IMR-90 (cell line): ENCODE results near the gene PHLDB1. TPM values are rescaled to one million over a fixed set of nuclear protein-coding genes. Genes with fewer than 3 reads are reported as not detected.

Experiments used
- ATAC-seq: fragments of 200-7000 bp; cut with Tn5 transposase; 2 replicates; pipeline ENCODE4 v1.9.1; 2020; ENCODE audit warnings: low read depth, mild to moderate bottlenecking, moderate library complexity
- BruUV-seq: library from RNA; stranded (reverse); fragments of 400-500 nt; replicated peaks from 2 replicates; lab custom pipeline; 2021; lab: Mats Ljungman, UMichigan
- CTCF ChIA-PET: fragments of 300-600 bp; formaldehyde crosslinking; extraction: SDS; loops from one replicate; lab custom pipeline; 2021; ENCODE audit warnings: antibody characterized with exemption; lab: Yijun Ruan, JAX
- POLR2A ChIA-PET: fragments of 300-600 bp; sonication (Branson Sonifier 250); formaldehyde crosslinking; loops from one replicate; lab custom pipeline; 2022; ENCODE audit warnings: antibody characterized with exemption; ENCODE audit not compliant: unreplicated experiment; lab: Charles Lee
- DNase-seq: peaks from one replicate; pipeline ENCODE4 v3.0.0; 2013
- H2AFZ ChIP-seq: replicated peaks from 2 replicates; pipeline ENCODE3; 2013; ENCODE audit warnings: low read length, mild to moderate bottlenecking; ENCODE audit not compliant: poor library complexity
- H2AK5ac ChIP-seq: 2 replicates; pipeline ENCODE4 v1.6.1; 2013; ENCODE audit warnings: low read depth, low read length, inconsistent platforms
- H2AK9ac ChIP-seq: replicated peaks from 2 replicates; pipeline ENCODE3; 2013; ENCODE audit warnings: mild to moderate bottlenecking, low read depth, low read length, moderate library complexity; ENCODE audit not compliant: poor library complexity
- H2BK120ac ChIP-seq: 2 replicates; pipeline ENCODE4 v1.6.1; 2013; ENCODE audit warnings: low read depth, low read length, inconsistent platforms
- H2BK15ac ChIP-seq: 3 replicates; pipeline ENCODE4 v1.6.1; 2013; ENCODE audit warnings: low read depth, low read length, inconsistent platforms
- H2BK20ac ChIP-seq: 2 replicates; pipeline ENCODE4 v1.6.1; 2013; ENCODE audit warnings: low read depth, mild to moderate bottlenecking, inconsistent platforms, low read length, moderate library complexity
- H2BK5ac ChIP-seq: 2 replicates; pipeline ENCODE4 v1.6.1; 2013; ENCODE audit warnings: mild to moderate bottlenecking, low read depth, low read length, inconsistent platforms; ENCODE audit not compliant: poor library complexity, severe bottlenecking
- H3K14ac ChIP-seq: replicated peaks from 2 replicates; pipeline ENCODE4 v1.6.1; 2013; ENCODE audit warnings: low read depth, low read length, inconsistent platforms
- H3K18ac ChIP-seq: 2 replicates; pipeline ENCODE4 v1.6.1; 2013; ENCODE audit warnings: low read depth, low read length, control low read depth
- H3K23ac ChIP-seq: 2 replicates; pipeline ENCODE4 v1.6.1; 2013; ENCODE audit warnings: low read depth, low read length, inconsistent platforms
- H3K27ac ChIP-seq: 2 replicates; pipeline ENCODE4 v1.5.1; 2013; ENCODE audit warnings: mild to moderate bottlenecking, control low read depth, low read length; ENCODE audit not compliant: insufficient read depth
- H3K27me3 ChIP-seq: 2 replicates; pipeline ENCODE4 v1.6.1; 2013; ENCODE audit warnings: low read length; ENCODE audit not compliant: control insufficient read depth, insufficient read depth
- H3K36me3 ChIP-seq: 2 replicates; pipeline ENCODE4 v1.6.1; 2013; ENCODE audit warnings: low read length, mixed read lengths; ENCODE audit not compliant: control insufficient read depth, insufficient read depth
- H3K4ac ChIP-seq: 2 replicates; pipeline ENCODE4 v1.6.1; 2013; ENCODE audit warnings: low read depth, low read length, inconsistent platforms
- H3K4me1 ChIP-seq: 2 replicates; pipeline ENCODE4 v1.6.1; 2013; ENCODE audit warnings: low read length, mixed read lengths; ENCODE audit not compliant: control insufficient read depth, insufficient read depth
- H3K4me2 ChIP-seq: 2 replicates; pipeline ENCODE4 v1.6.1; 2013; ENCODE audit warnings: low read depth, mild to moderate bottlenecking, control low read depth, low read length, moderate library complexity
- H3K4me3 ChIP-seq: 2 replicates; pipeline ENCODE4 v1.5.1; 2013; ENCODE audit warnings: low read depth, mild to moderate bottlenecking, control low read depth, low read length, moderate library complexity; ENCODE audit not compliant: insufficient read depth
- H3K56ac ChIP-seq: 2 replicates; pipeline ENCODE4 v1.6.1; 2013; ENCODE audit warnings: low read length, inconsistent platforms; ENCODE audit not compliant: insufficient read depth; ENCODE audit errors: extremely low read depth
- H3K79me1 ChIP-seq, 2 experiments: 2 replicates each; pipeline ENCODE4 v1.6.1; 2013; ENCODE audit warnings: low read length in 2 of 2, inconsistent platforms in 1 of 2, low read depth in 1 of 2
- H3K9ac ChIP-seq: 2 replicates; pipeline ENCODE4 v1.6.1; 2013; ENCODE audit warnings: low read depth, low read length, control low read depth
- H3K9me1 ChIP-seq: 2 replicates; pipeline ENCODE4 v1.6.1; 2013; ENCODE audit warnings: low read length, inconsistent platforms; ENCODE audit not compliant: insufficient read depth
- H3K9me3 ChIP-seq: 2 replicates; pipeline ENCODE4 v1.6.1; 2013; ENCODE audit warnings: low read length; ENCODE audit not compliant: control insufficient read depth, insufficient read depth
- H4K20me1 ChIP-seq: 2 replicates; pipeline ENCODE4 v1.6.1; 2013; ENCODE audit warnings: low read length, inconsistent platforms; ENCODE audit not compliant: insufficient read depth
- H4K5ac ChIP-seq: 2 replicates; pipeline ENCODE4 v1.6.1; 2013; ENCODE audit warnings: mild to moderate bottlenecking, low read depth, low read length, control low read depth
- H4K8ac ChIP-seq, 2 experiments: 2 replicates each; pipeline ENCODE4 v1.6.1; 2013; ENCODE audit warnings: low read depth in 2 of 2, low read length in 2 of 2, control low read depth in 1 of 2, inconsistent platforms in 1 of 2
- H4K91ac ChIP-seq: 2 replicates; pipeline ENCODE4 v1.6.1; 2013; ENCODE audit warnings: low read depth, low read length, inconsistent platforms; ENCODE audit not compliant: insufficient read depth
- BHLHE40 ChIP-seq: fragments of 150-350 bp; IDR thresholded peaks from 2 replicates; pipeline ENCODE4 v1.6.1; 2016; ENCODE audit warnings: mild to moderate bottlenecking, low read depth, low read length
- CEBPB ChIP-seq: IDR thresholded peaks from 2 replicates; pipeline ENCODE4 v1.6.1; 2012; ENCODE audit warnings: low read depth, low read length, improper control_type of control experiment
- CHD1 ChIP-seq: IDR thresholded peaks from 2 replicates; pipeline ENCODE4 v1.6.1; 2012; ENCODE audit warnings: low read depth, low read length, improper control_type of control experiment
- FOS ChIP-seq: fragments of 150-350 bp; IDR thresholded peaks from 2 replicates; pipeline ENCODE4 v1.6.1; 2016; ENCODE audit warnings: low read depth, low read length
- MXI1 ChIP-seq: IDR thresholded peaks from 2 replicates; pipeline ENCODE4 v1.6.1; 2012; ENCODE audit warnings: low read depth, mild to moderate bottlenecking, low read length, moderate library complexity, borderline replicate concordance
- NFE2L2 ChIP-seq: fragments of 150-350 bp; IDR thresholded peaks from 2 replicates; pipeline ENCODE4 v1.6.1; 2016; ENCODE audit warnings: low read depth, mild to moderate bottlenecking, low read length
- POLR2A ChIP-seq: IDR thresholded peaks from 2 replicates; pipeline ENCODE4 v1.6.1; 2012; ENCODE audit warnings: mild to moderate bottlenecking, low read depth, low read length
- RAD21 ChIP-seq: IDR thresholded peaks from 2 replicates; pipeline ENCODE4 v1.6.1; 2012; ENCODE audit warnings: low read length, improper control_type of control experiment
- RCOR1 ChIP-seq: IDR thresholded peaks from 2 replicates; pipeline ENCODE4 v1.6.1; 2012; ENCODE audit warnings: mild to moderate bottlenecking, low read length, improper control_type of control experiment; ENCODE audit not compliant: insufficient replicate concordance
- RFX5 ChIP-seq: IDR thresholded peaks from 2 replicates; pipeline ENCODE4 v1.8.0; 2012; ENCODE audit warnings: low read depth, mild to moderate bottlenecking, low read length, moderate library complexity
- SMC3 ChIP-seq: fragments of 150-350 bp; IDR thresholded peaks from 2 replicates; pipeline ENCODE4 v1.6.1; 2016; ENCODE audit warnings: low read depth, mild to moderate bottlenecking, antibody characterized with exemption, low read length, moderate library complexity
- USF2 ChIP-seq: fragments of 150-350 bp; IDR thresholded peaks from 2 replicates; pipeline ENCODE4 v1.6.1; 2017; ENCODE audit warnings: mild to moderate bottlenecking, antibody characterized with exemption, low read length, low read depth
- WGBS, 2 experiments: methylation state at CpG; one replicate each; pipeline versions ENCODE4 v1.1.5 to v1.1.7; 2013; ENCODE audit warnings: missing lambda C conversion rate in 2 of 2; ENCODE audit not compliant: insufficient read length in 1 of 2; ENCODE audit errors: extremely low coverage in 2 of 2; 5-methylcytosine and 5-hydroxymethylcytosine counted together
- dilution Hi-C: fragments of 300-500 bp; cut with HindIII; formaldehyde crosslinking; loops from one replicate; pipeline ENCODE4 v1.14.3; 2018; ENCODE audit warnings: low sequenced_read_pairs; ENCODE audit not compliant: unreplicated experiment
- in situ Hi-C: fragments of 300-500 bp; cut with MboI; formaldehyde crosslinking; loops from 3 replicates; pipeline ENCODE4 v1.14.3; 2019; ENCODE audit warnings: low sequenced_read_pairs, inconsistent platforms, mixed read lengths
- intact Hi-C: fragments of 100-400 bp; cut with micrococcal nuclease; formaldehyde crosslinking; loops from 2 replicates; pipeline ENCODE4 v1.10.0; 2022
- polyA plus RNA-seq, 3 experiments: library from polyadenylated mRNA; depleted of rRNA; stranded (reverse); fragments of >200 nt; gene quantifications; 2 replicates each; pipeline ENCODE4 v1.2.3, GENCODE V29; 2012; ENCODE audit warnings: low replicate concordance in 1 of 3
- total RNA-seq: library from RNA; depleted of rRNA; stranded (reverse); fragments of >200 nt; gene quantifications from 2 replicates; pipeline ENCODE4 v1.2.3, GENCODE V29; 2012

PHLDB1 gene
- total and polyA plus RNA-seq, 2 of the 4 experiments (the other 2 are of a cell fraction), result 40.0 to 90.4 TPM

- TF ChIP-seq CEBPB (no peak), SMC3 (no peak), FOS (no peak), RFX5 (no peak), POLR2A (no peak), CHD1 (no peak), NFE2L2 (no peak), MXI1 (no peak), USF2 (no peak), RAD21 (no peak), BHLHE40 (no peak), RCOR1 (no peak)
- BruUV-seq, result no TSS peak
- H2BK5ac ChIP-seq, result no peak overlapping the region
- ATAC-seq (no peak), DNase-seq (no peak)
- no peak overlapping the region for H4K5ac ChIP-seq
- peaks cover 71% of the 10 kb centered on the region for H4K20me1 ChIP-seq
- H2AK9ac ChIP-seq, result peak overlapping the region; percentile 10
- no peak overlapping the region for H3K4ac ChIP-seq
- H2BK15ac ChIP-seq, result no peak overlapping the region
- H4K91ac ChIP-seq, result no peak overlapping the region
- no peak overlapping the region for H4K8ac ChIP-seq
- H3K56ac ChIP-seq, result no peak overlapping the region
- no peaks in the 10 kb centered on the region for H3K27me3 ChIP-seq
- no peak overlapping the region for H2AFZ ChIP-seq
- peaks cover 20% of the 10 kb centered on the region for H3K4me1 ChIP-seq
- H2AK5ac ChIP-seq, result no peak overlapping the region
- no peak overlapping the region for H2BK20ac ChIP-seq
- H3K36me3 ChIP-seq, result peaks cover 87% of the 10 kb centered on the region
- no peak overlapping the region for H3K9ac ChIP-seq
- ChIA-PET POLR2A (interaction anchor here (1.2 kb wide), 1 partner anchor 10 kb away, joined by 3 read pairs; no protein-coding TSS in a partner anchor), CTCF (no interaction called here)
- H3K9me3 ChIP-seq, result no peaks in the 10 kb centered on the region
- H3K27ac ChIP-seq, result no peak overlapping the region
- peaks cover 50 to 95% of the 10 kb centered on the region in 2 experiments for H3K79me1 ChIP-seq
- no peak overlapping the region for H2BK120ac ChIP-seq
- intact Hi-C loops, result no loop called here
- no peak overlapping the region for H3K18ac ChIP-seq
- no peak overlapping the region for H3K14ac ChIP-seq
- H3K9me1 ChIP-seq, result peaks cover 41% of the 10 kb centered on the region
- dilution Hi-C loops, result no loop called here
- 72% methylated on average over 3 of the region's 9 CpGs; no CpG with 5 or more reads in 1 of the 2 experiments for WGBS, 2 experiments
- H3K4me2 ChIP-seq, result no peak overlapping the region
- in situ Hi-C loops, result no loop called here
- H3K23ac ChIP-seq, result peak overlapping the region; percentile 23; the same call in 1 of the 2 replicates
- H3K4me3 ChIP-seq, result no peak overlapping the region
Measured at GRCh38 chr11:118632577-118633318, 25.3 kb downstream of the PHLDB1 start.
